ENCODE data around the gene WASF1. TPM values are rescaled to one million over a fixed set of nuclear protein-coding genes. Genes with fewer than 3 reads are reported as not detected.

WASF1 gene
- total and polyA plus RNA-seq, 7 donors, result 0.92 to 34.9 (median 10.2) TPM

DNA sequence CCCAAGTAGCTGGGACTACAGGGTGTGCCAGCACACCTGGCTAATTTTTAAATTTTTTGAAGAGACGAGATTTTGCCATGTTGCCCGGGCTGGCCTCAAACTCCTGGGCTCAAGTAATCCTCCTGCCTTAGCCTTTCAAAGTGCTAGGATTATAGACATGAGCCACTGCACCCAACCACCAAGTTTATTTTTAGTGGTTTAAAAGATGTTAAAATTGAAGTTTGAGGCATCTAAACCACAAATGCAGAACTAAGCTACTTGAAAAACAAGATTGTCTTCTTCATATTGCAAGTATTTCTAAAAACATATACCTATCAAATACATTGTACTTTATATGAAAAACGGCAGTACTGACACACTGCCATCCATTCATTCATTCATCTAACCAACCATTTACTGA, 31.6 kb downstream of the WASF1 start:
- TF ChIP-seq POLR2A (IDR thresholded peaks at IDR 0.05) (no peak), EP300 (IDR thresholded peaks at IDR 0.05) (no peak), POLR2AphosphoS5 (IDR thresholded peaks at IDR 0.05) (no peak)
- TF ChIP-seq, protein P1, sequence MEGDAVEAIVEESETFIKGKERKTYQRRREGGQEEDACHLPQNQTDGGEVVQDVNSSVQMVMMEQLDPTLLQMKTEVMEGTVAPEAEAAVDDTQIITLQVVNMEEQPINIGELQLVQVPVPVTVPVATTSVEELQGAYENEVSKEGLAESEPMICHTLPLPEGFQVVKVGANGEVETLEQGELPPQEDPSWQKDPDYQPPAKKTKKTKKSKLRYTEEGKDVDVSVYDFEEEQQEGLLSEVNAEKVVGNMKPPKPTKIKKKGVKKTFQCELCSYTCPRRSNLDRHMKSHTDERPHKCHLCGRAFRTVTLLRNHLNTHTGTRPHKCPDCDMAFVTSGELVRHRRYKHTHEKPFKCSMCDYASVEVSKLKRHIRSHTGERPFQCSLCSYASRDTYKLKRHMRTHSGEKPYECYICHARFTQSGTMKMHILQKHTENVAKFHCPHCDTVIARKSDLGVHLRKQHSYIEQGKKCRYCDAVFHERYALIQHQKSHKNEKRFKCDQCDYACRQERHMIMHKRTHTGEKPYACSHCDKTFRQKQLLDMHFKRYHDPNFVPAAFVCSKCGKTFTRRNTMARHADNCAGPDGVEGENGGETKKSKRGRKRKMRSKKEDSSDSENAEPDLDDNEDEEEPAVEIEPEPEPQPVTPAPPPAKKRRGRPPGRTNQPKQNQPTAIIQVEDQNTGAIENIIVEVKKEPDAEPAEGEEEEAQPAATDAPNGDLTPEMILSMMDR (IDR thresholded peaks at IDR 0.05), result no peak
- H3K27me3 ChIP-seq, result no peaks in the 10 kb centered on the region
- 65 to 82% methylated on average over 3 of the region's 3 CpGs for WGBS, 2 donors
- H3K4me3 ChIP-seq, result no peak overlapping the region
- no peak for DNase-seq
- no peaks in the 10 kb centered on the region for H3K36me3 ChIP-seq
- H3K9me3 ChIP-seq, result no peaks in the 10 kb centered on the region
- H3K4me1 ChIP-seq, result no peaks in the 10 kb centered on the region
- no peak overlapping the region for H3K27ac ChIP-seq
- intact Hi-C loops (cut with DNase I), result no loop called here

DNA sequence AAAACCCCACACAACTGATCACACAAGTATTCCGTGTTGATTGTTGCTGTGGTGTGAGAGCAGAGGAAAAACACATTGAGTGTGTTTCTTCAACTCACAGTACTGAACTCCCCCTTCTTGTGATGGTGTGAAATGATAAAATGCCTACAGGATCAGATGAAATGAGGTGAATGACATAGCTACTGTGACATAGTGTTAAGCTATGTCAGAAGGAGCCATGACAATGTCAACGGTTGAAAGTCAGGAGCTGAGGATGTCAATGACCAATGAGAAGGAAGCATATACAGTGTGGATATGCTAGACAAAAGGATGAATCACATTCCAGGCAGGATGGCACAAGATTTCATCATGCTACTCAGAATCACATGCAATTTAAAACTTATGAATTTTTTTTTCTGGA, 38.8 kb downstream of the WASF1 start:
- no peaks in the 10 kb centered on the region for H3K27me3 ChIP-seq
- DNase-seq, result no peak
- H3K4me1 ChIP-seq, result no peaks in the 10 kb centered on the region
- WGBS, 2 donors, result 87% methylated on average over 2 of the region's 2 CpGs
- no peak overlapping the region for H3K27ac ChIP-seq
- H3K4me3 ChIP-seq, result no peak overlapping the region
- no peaks in the 10 kb centered on the region for H3K9me3 ChIP-seq
- no peaks in the 10 kb centered on the region for H3K36me3 ChIP-seq
- intact Hi-C loops (cut with DNase I), result no loop called here
- no peak for TF ChIP-seq EP300 (IDR thresholded peaks at IDR 0.05)
- TF ChIP-seq, protein P1 (IDR thresholded peaks at IDR 0.05), result no peak
- TF ChIP-seq POLR2AphosphoS5 (IDR thresholded peaks at IDR 0.05), result no peak
- TF ChIP-seq POLR2A (IDR thresholded peaks at IDR 0.05), result no peak

DNA sequence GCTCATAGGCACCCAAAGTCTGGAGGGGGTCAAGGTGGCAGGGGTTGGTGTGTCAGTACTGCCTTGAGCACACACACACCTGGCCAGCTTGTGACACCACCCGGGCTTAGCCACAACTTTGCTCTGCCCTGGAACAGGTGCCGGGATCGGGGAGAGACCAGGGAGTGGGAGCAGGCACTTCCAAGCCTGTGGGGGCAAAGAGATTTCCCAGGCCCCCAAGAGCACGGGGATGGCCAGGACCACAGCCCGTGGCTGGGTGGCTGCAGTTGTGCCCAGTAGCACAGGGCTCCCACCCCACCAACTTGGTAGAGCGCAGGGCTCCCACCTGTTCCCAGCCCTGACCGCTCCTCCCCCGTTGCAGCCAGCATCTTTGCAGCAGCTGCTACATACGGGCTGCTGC, 40.4 kb downstream of the WASF1 start:
- 95 to 96% methylated on average over 9 of the region's 9 CpGs for WGBS, 2 donors
- TF ChIP-seq EP300 (IDR thresholded peaks at IDR 0.05), result no peak
- DNase-seq, result no peak
- intact Hi-C loops (cut with DNase I), result no loop called here
- H3K27ac ChIP-seq, result no peak overlapping the region
- H3K4me1 ChIP-seq, result no peaks in the 10 kb centered on the region
- H3K27me3 ChIP-seq, result no peaks in the 10 kb centered on the region
- no peak overlapping the region for H3K4me3 ChIP-seq
- H3K9me3 ChIP-seq, result no peaks in the 10 kb centered on the region
- no peaks in the 10 kb centered on the region for H3K36me3 ChIP-seq

DNA sequence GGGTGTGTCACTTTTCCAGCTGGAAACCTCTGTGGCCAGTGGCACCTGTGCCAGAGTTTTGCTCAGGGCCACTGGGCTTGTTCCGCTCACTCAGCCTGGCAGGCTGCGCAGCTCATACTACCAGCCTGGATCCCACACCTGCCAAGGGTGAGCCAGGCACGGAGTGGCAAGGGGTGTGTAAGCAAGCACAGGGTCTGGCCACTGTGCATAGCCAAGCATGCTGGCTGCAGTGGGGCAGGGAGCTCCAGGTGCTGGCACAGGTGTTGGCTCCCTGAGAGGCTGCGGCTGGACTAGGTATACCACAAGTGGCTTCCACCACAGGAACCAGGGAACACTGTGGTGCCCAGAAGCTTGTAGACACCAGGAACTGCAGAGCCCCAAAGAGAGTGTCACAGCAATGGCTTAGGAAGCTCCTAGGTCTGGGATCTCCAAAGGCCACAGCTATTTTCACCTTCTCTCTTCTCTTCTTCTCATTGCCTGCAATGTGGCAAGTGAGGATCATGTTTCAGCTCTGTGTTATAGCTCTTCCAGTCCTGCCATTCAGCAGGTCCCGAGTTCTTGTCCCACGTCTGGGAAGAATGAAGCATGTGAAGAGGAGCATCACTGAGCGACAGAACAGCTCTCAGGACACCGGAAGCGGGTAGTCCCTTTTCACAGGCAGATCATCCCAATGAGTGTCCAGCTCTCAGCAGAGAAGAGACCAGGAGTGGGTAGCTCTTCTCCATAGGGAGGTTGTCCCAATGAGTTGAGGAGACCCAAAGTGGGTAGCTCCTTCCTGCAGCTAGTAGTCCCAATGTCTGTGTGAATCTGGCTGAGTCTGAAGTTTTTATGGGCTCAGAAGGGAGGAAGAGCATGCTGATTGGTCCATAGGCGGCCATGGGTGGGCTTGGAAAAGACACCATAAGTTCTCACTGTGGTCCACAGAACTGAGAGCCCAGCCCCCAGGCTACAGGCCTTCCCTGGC, 41.3 kb downstream of the WASF1 start:
- no peaks in the 10 kb centered on the region for H3K36me3 ChIP-seq
- intact Hi-C loops (cut with DNase I), result no loop called here
- H3K9me3 ChIP-seq, result no peaks in the 10 kb centered on the region
- TF ChIP-seq, protein P1 (IDR thresholded peaks at IDR 0.05), result no peak
- TF ChIP-seq POLR2A (IDR thresholded peaks at IDR 0.05) (no peak), POLR2AphosphoS5 (IDR thresholded peaks at IDR 0.05) (no peak), EP300 (IDR thresholded peaks at IDR 0.05) (no peak)
- H3K27me3 ChIP-seq, result no peaks in the 10 kb centered on the region
- H3K4me1 ChIP-seq, result no peaks in the 10 kb centered on the region
- no peak overlapping the region for H3K4me3 ChIP-seq
- H3K27ac ChIP-seq, result no peak overlapping the region
- no peak for DNase-seq
- WGBS, 2 donors, result 97% methylated on average over 10 of the region's 10 CpGs

DNA sequence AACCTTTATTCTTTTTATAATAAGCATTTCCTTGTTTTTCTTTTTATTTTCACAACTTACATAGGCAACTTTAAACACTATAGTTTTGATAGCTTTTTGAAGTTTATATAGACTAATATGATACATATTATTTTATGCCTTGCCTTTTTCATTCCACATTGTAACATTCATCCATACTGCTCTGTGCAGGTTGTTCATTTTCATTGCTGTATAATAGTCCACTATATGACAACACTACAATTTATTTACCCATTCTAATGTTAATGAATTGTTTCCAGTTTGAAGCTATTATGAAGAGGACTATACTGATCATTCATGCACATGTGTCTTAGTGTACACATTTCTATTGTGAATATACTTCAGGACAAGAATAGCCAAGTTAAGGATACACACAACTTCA, 49.1 kb downstream of the WASF1 start:
- no peaks in the 10 kb centered on the region for H3K9me3 ChIP-seq
- intact Hi-C loops (cut with DNase I), result no loop called here
- no peak overlapping the region for H3K27ac ChIP-seq
- H3K4me1 ChIP-seq, result no peaks in the 10 kb centered on the region
- H3K4me3 ChIP-seq, result no peak overlapping the region
- DNase-seq, result no peak
- no peaks in the 10 kb centered on the region for H3K27me3 ChIP-seq
- H3K36me3 ChIP-seq, result no peaks in the 10 kb centered on the region
- TF ChIP-seq, protein P1 (IDR thresholded peaks at IDR 0.05), result no peak
- TF ChIP-seq POLR2A (IDR thresholded peaks at IDR 0.05) (no peak), POLR2AphosphoS5 (IDR thresholded peaks at IDR 0.05) (no peak), EP300 (IDR thresholded peaks at IDR 0.05) (no peak)
